Hepatocyte (in vitro differentiated cells): ENCODE results near the gene NDUFB2.
A peak's percentile ranks its signal among the peaks of the same experiment; 100 is the strongest.

Source experiments
- CTCF ChIP-seq: fragments of 200-600 bp; sonication (generic); IDR thresholded peaks from 2 replicates; pipeline ENCODE4 v1.5.1; 2016; ENCODE audit warnings: antibody characterized with exemption, mild to moderate bottlenecking; ENCODE audit not compliant: poor library complexity
- EZH2 ChIP-seq: fragments of 200-600 bp; sonication (generic); IDR thresholded peaks from 2 replicates; pipeline ENCODE4 v1.6.1; 2016; ENCODE audit warnings: antibody characterized with exemption, mild to moderate bottlenecking, borderline replicate concordance
- EZH2phosphoT487 ChIP-seq: fragments of 200-600 bp; sonication (generic); IDR thresholded peaks from one replicate; pipeline ENCODE4 v1.6.1; 2018; ENCODE audit warnings: antibody characterized with exemption, mild to moderate bottlenecking, low read depth, moderate library complexity; ENCODE audit not compliant: unreplicated experiment, severe bottlenecking

GRCh38 chr7:140726281-140726680, 29.8 kb downstream of the NDUFB2 start:
- TF ChIP-seq CTCF (peak; percentile 39), EZH2 (no peak), EZH2phosphoT487 (no peak)
